GM21515 (cell line): ENCODE measurements around the gene NBEA.

Experiments
- ATAC-seq: cut with Tn5 transposase; IDR thresholded peaks from one replicate; pipeline ENCODE4 v1.9.1; 2021; ENCODE audit not compliant: unreplicated experiment

Gene NBEA

GRCh38 chr13:35698911-35699576 lies 757.0 kb downstream of the NBEA start:
- no peak for ATAC-seq

GRCh38 chr13:35699825-35700510 lies 757.9 kb downstream of the NBEA start:
- no peak for ATAC-seq

- ATAC-seq: no peak
These were observed 758.6 kb downstream of the NBEA start for GRCh38 chr13:35700671-35701070.

GRCh38 chr13:35702316-35702715 lies 760.2 kb downstream of the NBEA start:
- no peak for ATAC-seq

- no peak for ATAC-seq
These were observed 761.0 kb downstream of the NBEA start for GRCh38 chr13:35703061-35703460.

GRCh38 chr13:35704331-35704730 lies 762.3 kb downstream of the NBEA start:
- no peak for ATAC-seq

GRCh38 chr13:35706281-35706680 lies 764.2 kb downstream of the NBEA start:
- ATAC-seq: no peak

- no peak for ATAC-seq
These were observed 764.7 kb downstream of the NBEA start for GRCh38 chr13:35706721-35707120.

- ATAC-seq: no peak
These were observed 769.8 kb downstream of the NBEA start for GRCh38 chr13:35711909-35712308.

GRCh38 chr13:35712907-35713761 lies 771.1 kb downstream of the NBEA start:
- no peak for ATAC-seq

GRCh38 chr13:35714121-35714520 lies 772.1 kb downstream of the NBEA start:
- ATAC-seq: no peak

- ATAC-seq: no peak
These were observed 772.7 kb downstream of the NBEA start for GRCh38 chr13:35714588-35715377.

- no peak for ATAC-seq
These were observed 774.1 kb downstream of the NBEA start for GRCh38 chr13:35716186-35716585.

- no peak for ATAC-seq
These were observed 774.7 kb downstream of the NBEA start for GRCh38 chr13:35716729-35717128.

- ATAC-seq: no peak
These were observed 776.0 kb downstream of the NBEA start for GRCh38 chr13:35718084-35718483.

- ATAC-seq: no peak
These were observed 778.2 kb downstream of the NBEA start for GRCh38 chr13:35720290-35720689.

GRCh38 chr13:35720690-35721554 lies 778.9 kb downstream of the NBEA start:
- no peak for ATAC-seq
